Panc1 (cell line): ENCODE results near the gene WFIKKN1.

ENCODE experiments used
- CTCF ChIP-seq: fragments of 450-650 bp; IDR thresholded peaks from 2 replicates; pipeline ENCODE4 v1.5.1; 2017; ENCODE audit warnings: mild to moderate bottlenecking
- POLR2AphosphoS5 ChIP-seq: IDR thresholded peaks from 2 replicates; pipeline ENCODE4 v1.6.1; 2012; ENCODE audit warnings: mild to moderate bottlenecking, low read depth, low read length, moderate library complexity

- TF ChIP-seq CTCF = no peak
- no peak for TF ChIP-seq POLR2AphosphoS5
These were observed 26.7 kb downstream of the WFIKKN1 start for GRCh38 chr16:657487-657886.
